ENCODE measurements around the gene KLC3.

The KLC3 gene

DNA sequence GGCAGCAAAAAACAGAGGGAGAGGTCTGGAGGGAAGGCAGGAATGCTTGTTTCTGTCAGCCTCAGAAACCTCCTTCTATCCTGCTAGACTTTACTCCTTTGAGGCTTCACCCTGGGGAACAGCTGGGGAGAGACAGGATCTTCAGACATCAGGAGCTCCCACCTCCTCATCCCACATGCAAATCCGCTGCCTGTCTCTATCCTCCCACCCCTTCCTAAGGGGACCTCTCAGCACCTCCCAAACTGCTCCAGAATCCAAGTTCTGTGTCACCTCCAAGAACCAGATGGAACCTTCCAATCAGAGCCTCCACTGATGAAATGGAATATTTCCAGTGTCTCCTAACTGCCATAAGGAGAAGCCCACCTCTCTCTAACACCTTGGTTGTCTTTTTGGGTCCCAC, 39.6 kb downstream of the KLC3 start:
- no peak for DNase-seq

DNA sequence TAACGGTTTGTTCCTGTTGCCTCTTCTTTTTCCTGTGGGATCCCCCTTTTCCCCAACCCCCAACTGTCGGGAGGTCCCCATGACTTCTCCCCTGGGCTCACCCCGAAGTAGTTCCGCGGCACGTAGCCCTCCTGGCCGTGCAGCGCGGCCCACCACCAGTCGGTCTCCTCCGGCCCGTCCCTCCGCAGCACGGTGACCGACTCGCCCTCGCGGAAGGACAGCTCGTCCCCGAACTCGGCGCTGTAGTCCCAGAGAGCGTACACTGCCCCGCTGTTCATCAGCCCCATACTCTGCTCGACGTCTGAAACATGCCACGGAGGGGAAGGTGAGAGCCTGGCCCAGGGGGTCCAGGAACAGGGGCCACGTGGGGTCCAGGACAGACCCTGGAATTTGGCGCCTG, 41.9 kb downstream of the KLC3 start:
- no peak for DNase-seq

DNA sequence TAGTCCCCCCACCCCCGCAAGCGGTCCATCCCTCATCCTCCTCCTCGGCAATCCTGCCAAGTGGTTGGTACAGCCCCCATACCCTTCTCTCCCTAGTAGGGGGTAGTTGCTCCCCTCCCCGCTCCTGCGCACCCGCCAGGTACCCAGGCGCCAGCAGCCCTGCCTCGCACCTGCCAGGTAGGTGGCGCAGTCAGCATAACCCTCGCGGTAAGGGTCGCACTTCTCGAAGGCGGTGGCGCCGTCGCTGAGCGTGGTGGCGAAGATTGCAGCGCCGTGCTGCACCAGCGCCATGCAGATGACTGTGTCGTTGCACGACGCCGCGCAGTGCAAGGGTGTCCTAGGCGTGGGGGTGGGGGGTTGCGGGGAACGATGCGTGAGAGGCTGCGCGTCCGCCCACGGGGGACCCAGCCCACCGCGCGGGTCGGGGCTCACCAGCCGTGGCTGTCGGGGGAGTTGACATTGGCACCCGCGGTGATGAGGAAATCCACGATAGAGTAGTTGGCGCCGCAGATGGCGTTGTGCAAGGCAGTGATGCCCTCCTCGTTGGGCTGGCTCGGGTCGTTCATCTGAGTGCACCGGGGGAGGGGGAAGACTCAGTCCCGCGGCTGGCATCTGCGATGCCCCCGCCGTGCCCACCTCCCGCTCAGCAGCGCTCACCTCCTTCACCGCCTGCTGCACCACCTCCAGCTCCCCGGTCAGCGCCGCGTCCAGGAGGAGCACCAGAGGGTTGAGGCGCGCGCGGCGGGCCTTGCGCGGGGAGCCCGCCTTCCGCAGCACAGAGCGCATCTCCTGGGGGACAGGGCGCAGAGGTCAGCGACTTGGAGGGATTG, 45.1 kb downstream of the KLC3 start:
- no peak for DNase-seq

DNA sequence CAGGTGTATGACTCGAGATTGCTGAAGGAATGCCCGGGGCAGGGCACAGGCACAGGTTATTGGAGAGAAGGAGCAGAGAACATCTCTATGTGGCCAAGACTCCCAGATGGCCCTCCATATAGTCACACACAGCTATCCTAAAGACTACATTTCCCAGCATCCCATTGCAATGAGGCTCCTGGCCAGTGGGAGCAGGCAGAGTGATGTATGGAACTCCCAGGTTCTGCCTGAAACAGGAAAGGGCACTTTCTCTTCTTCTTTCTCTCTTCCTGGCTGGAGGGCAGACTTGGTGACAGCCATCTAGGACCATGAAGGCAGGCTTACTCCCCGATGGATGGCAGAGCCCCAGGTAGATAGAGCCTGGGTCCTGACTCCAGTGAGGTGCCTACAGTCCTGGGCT, 50.8 kb downstream of the KLC3 start:
- peak in 1 of 2 experiments; percentile 25 for DNase-seq

DNA sequence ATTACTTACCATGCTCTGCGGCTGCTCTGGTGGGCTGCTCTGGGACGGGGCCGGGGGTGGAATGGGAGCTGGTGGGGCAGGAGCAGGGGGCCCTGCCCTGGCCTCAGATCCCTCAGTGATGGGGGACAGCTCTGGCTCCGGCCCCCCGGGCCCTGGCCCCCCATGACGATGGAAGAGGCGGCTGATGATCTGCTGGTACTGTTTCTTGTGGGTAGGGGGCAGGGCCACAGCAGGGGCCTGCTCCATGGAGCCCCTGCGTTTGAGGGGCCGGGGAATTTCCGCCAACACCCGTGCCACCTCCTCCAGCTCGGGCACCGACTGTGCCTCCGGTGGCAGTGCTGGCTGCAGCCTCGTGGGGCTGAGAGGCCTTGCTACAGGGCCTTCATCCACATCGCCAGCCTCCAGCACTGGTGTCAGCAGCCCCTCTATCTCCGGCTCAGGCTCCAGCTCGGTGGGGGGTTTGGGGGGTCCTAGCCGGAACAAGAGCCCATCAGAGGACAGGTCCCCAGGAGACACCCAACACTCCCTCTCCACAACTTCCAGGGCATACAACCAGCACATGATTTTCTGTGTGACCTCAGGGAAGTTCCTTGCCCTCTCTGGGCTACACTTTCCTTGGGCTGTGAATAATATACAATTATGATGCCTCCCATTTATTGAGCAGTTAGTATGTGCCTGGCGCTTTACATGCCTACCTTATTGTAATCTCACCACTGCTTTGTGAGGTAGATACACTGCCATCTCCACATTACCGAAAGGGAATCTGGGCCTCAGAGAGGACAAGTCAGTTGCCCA, 51.5 kb downstream of the KLC3 start:
- no peak for DNase-seq

DNA sequence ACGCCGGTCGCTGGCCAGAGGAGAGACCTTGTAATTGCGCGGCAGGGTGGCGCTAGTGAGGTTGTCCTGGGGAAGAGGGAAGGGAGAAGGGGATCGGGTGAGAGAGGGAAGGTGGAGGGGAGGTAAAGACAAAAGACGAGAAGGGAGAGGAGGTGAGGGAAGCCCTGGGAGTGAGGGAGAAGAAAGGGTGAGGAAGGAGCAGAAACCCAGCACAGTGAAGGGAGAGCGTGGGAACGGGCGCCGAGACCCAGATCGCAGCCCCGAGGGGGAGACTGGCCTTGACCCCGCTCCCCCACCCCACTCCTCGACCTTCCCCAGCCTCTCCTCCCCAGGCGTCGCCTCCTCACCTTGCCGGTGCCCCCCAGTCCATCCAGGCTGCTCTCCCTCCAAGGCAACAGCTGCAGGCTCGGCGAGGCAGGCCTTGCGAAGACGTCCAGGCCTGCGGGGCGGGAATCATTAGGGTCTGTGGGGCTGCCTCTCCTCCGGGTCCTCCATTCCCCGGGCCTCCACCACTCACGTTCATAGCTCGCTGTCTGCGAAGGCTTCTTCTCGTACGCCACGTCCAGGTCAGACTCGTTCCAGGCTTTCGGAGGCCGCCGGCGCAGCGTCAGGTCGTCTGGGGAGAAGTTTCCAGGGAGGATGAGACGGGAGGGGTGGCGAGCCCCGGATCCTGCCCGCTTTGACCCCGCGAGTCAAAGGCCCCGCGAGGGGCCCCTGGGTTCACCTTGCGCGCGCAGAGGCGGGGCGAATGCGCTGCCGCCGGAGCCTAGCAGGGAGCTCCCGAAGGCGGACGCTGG, 55.5 kb downstream of the KLC3 start:
- DNase-seq = no peak

DNA sequence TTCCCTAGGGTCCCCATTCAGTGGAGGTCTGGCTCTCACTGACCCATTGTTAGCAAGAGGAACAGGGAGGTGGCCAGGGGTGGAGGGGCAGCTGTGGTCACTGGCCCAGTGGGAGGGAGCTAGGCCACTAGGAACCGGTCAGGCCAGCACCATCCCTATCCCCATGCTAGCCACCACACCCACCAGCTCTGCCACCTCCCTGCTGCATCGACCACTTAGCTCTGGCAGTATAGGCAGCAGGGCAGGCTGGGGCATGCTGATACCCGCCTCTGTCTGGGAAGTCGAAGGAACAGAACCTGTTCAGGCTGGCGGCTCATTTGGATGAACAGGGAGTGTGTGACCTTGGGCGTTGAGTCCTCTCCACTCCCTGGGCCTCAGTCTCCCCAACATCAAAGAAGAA, 59.6 kb downstream of the KLC3 start:
- DNase-seq = no peak

All from SW 1271 (cell line).